Muscle layer of duodenum (tissue), 2 donors: ENCODE data around the gene MAGI3.
"Not testable (repeated sequence)": the region's sequence is repeated elsewhere in the genome, so short reads cannot be mapped to it uniquely, and the experiment has no call there.

ENCODE experiments used
- H3K27ac ChIP-seq: one replicate; pipeline ENCODE4 v1.7.0; 2013; ENCODE audit warnings: mild to moderate bottlenecking, low read length
- H3K27me3 ChIP-seq: one replicate; pipeline ENCODE4 v1.7.0; 2013; ENCODE audit warnings: low read depth, mild to moderate bottlenecking, control low read depth, low read length
- H3K36me3 ChIP-seq, 2 donors: one replicate each; pipeline ENCODE4 v1.7.0; 2013; ENCODE audit warnings: low read length in 2 of 2, control low read depth in 1 of 2, mild to moderate bottlenecking in 1 of 2; ENCODE audit not compliant: insufficient read depth in 2 of 2, control insufficient read depth in 1 of 2
- H3K4me1 ChIP-seq, 2 donors: one replicate each; pipeline ENCODE4 v1.7.0; 2013; ENCODE audit warnings: low read length in 2 of 2, mild to moderate bottlenecking in 2 of 2, control low read depth in 1 of 2, moderate library complexity in 1 of 2; ENCODE audit not compliant: insufficient read depth in 2 of 2, control insufficient read depth in 1 of 2
- H3K4me3 ChIP-seq, 2 donors: one replicate each; pipeline ENCODE4 v1.7.0; 2013; ENCODE audit warnings: low read length in 2 of 2, low read depth in 1 of 2, mild to moderate bottlenecking in 1 of 2
- H3K9me3 ChIP-seq, 2 donors: one replicate each; pipeline ENCODE4 v1.7.0; 2013; ENCODE audit warnings: low read length in 2 of 2, control low read depth in 1 of 2, mild to moderate bottlenecking in 1 of 2; ENCODE audit not compliant: control insufficient read depth in 1 of 2
- donor health status: healthy.

Gene MAGI3

GRCh38 chr1:113545210-113545609, 154.9 kb downstream of the MAGI3 start:
- no peaks in the 10 kb centered on the region for H3K36me3 ChIP-seq
- peaks cover 0 to 8% of the 10 kb centered on the region in 2 donors for H3K4me1 ChIP-seq
- H3K9me3 ChIP-seq, result no peaks in the 10 kb centered on the region
- H3K27me3 ChIP-seq, result no peaks in the 10 kb centered on the region
- no peak overlapping the region for H3K27ac ChIP-seq
- H3K4me3 ChIP-seq, result no peak overlapping the region

- Histone ChIP-seq H3K36me3 (no peaks in the 10 kb centered on the region), H3K4me3 (no peak overlapping the region), H3K27me3 (no peaks in the 10 kb centered on the region)
Observed at GRCh38 chr1:113545626-113546025, 155.3 kb downstream of the MAGI3 start.

DNA sequence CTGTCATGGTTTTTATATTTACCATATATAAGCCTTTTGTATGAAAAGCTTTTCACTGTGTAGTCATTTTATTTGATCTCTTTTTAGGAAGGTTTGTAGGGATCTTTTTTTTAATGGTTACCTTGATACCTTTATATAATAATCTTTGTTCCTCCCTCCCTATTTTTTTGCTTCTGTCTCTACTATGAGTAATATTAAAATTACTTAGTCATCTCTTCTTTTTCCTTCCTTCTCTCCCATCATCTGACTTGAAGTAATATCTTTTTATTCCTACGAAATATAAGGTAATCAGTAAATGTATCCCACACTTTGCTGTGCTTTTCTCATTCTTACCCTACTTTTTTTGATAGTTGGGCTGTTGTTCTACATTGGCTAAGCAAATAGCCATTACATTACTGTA, 161.4 kb downstream of the MAGI3 start:
- no peaks in the 10 kb centered on the region for H3K36me3 ChIP-seq
- H3K27ac ChIP-seq, result no peak overlapping the region
- no peak overlapping the region for H3K4me3 ChIP-seq
- no peaks in the 10 kb centered on the region for H3K4me1 ChIP-seq
- H3K9me3 ChIP-seq, result no peaks in the 10 kb centered on the region
- no peaks in the 10 kb centered on the region for H3K27me3 ChIP-seq

More at GRCh38 chr1:113545626-113546025, 155.3 kb downstream of the MAGI3 start:
- Histone ChIP-seq H3K9me3 (no peaks in the 10 kb centered on the region), H3K4me1 (peaks cover 0 to 5% of the 10 kb centered on the region in 2 donors), H3K27ac (no peak overlapping the region)

DNA sequence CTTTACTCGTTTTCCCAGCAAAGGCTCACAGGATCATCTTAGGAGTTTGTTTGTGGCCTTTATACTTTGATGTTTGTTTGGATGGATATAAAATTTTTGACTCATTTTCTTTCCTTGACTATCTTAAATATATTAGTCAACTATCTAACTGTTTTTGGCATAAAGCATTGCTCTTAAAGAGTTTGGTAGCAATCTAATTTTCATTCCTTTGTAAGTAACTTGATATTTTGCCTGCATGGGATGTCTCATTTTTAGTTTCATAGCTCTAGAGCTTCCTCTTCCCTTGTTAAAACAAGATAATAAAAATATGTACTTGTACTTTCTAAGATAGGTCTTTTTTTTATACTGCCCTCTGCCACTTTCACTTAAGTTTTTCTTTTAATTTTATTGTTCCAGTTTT, 161.9 kb downstream of the MAGI3 start:
- no peaks in the 10 kb centered on the region for H3K27me3 ChIP-seq
- H3K4me1 ChIP-seq, result no peaks in the 10 kb centered on the region
- H3K9me3 ChIP-seq, result no peaks in the 10 kb centered on the region
- no peaks in the 10 kb centered on the region for H3K36me3 ChIP-seq
- H3K4me3 ChIP-seq, result no peak overlapping the region
- H3K27ac ChIP-seq, result no peak overlapping the region

GRCh38 chr1:113557187-113557586, 166.9 kb downstream of the MAGI3 start:
- Histone ChIP-seq H3K36me3 (no peaks in the 10 kb centered on the region), H3K27me3 (no peaks in the 10 kb centered on the region), H3K4me1 (no peaks in the 10 kb centered on the region), H3K9me3 (no peaks in the 10 kb centered on the region), H3K4me3 (no peak overlapping the region), H3K27ac (no peak overlapping the region)

DNA sequence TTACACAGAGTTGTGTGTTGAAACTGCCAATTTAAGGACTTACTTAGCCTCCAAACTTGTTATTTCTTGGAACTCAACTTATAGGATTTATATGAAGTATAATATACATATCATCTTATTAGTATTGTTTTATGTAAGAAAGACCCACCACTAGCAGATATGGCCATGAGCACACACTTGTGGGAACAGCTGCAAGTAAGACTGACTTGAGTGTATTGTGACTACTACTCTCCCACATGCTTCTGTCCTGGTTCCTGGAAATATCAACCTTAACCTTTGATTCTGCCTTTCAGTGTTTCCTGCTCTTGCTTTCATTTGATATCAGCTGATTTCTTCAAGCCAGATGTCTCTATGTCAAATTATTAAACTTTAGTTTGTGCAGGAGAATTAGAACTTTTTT, 175.3 kb downstream of the MAGI3 start:
- peaks cover 0 to 8% of the 10 kb centered on the region in 2 donors for H3K36me3 ChIP-seq
- no peak overlapping the region for H3K4me3 ChIP-seq
- no peaks in the 10 kb centered on the region for H3K4me1 ChIP-seq
- peaks cover 7 to 20% of the 10 kb centered on the region in 2 donors for H3K9me3 ChIP-seq
- H3K27ac ChIP-seq, result no peak overlapping the region
- H3K27me3 ChIP-seq, result no peaks in the 10 kb centered on the region

GRCh38 chr1:113567427-113567826, 177.1 kb downstream of the MAGI3 start:
- H3K27ac ChIP-seq, result no peak overlapping the region
- H3K9me3 ChIP-seq, result peaks cover 7 to 20% of the 10 kb centered on the region in 2 donors
- H3K36me3 ChIP-seq, result peaks cover 0 to 8% of the 10 kb centered on the region in 2 donors
- no peaks in the 10 kb centered on the region for H3K27me3 ChIP-seq
- H3K4me1 ChIP-seq, result no peaks in the 10 kb centered on the region
- no peak overlapping the region for H3K4me3 ChIP-seq

- not testable (repeated sequence) for H3K4me3 ChIP-seq, H3K27ac ChIP-seq, H3K27me3 ChIP-seq, H3K4me1 ChIP-seq, H3K9me3 ChIP-seq, H3K36me3 ChIP-seq
Observed at GRCh38 chr1:113575744-113576260, 185.5 kb downstream of the MAGI3 start.

GRCh38 chr1:113576271-113576670, 186.0 kb downstream of the MAGI3 start:
- Histone ChIP-seq H3K27ac (no peak overlapping the region), H3K27me3 (no peaks in the 10 kb centered on the region), H3K4me3 (no peak overlapping the region), H3K4me1 (no peaks in the 10 kb centered on the region), H3K9me3 (no peaks in the 10 kb centered on the region), H3K36me3 (peaks cover 0 to 1% of the 10 kb centered on the region in 2 donors)

DNA sequence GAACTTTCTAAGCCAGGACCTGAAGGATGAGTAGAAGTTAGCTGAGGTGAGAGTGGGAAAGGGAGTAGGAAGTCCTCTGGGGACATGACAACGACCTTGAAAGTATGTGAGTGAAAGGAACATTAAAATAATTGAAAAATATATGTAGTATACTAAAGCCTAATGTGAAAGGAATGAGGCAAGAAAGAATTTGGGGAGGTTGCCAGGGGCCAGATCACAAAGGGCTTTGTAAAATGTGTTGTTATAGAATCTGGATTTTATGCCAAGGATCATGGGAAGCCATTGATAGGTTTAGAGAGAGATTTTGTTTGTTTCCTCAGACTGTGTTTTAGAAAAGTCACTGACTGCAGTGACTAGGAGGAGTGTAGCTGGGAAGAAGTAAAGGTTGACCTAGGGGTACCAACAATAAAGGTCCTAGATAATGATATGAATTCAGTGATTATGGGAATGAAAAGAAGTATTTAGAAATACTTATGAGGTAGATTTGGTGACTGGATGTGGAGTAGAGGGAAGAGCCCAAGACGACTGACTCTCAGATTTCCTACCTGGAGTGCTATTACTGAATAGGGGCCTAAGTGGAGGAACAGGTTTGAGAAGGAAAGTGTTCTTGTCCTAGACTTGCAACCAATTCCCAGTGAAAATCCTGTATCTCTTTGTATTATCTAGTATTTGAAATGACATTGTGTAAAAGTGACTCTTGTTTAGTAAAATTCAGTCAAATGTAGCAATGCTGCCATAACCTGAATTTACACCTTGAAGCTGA, 189.1 kb downstream of the MAGI3 start:
- Histone ChIP-seq H3K27me3 (no peaks in the 10 kb centered on the region), H3K27ac (no peak overlapping the region), H3K4me1 (no peaks in the 10 kb centered on the region), H3K4me3 (no peak overlapping the region), H3K9me3 (no peaks in the 10 kb centered on the region), H3K36me3 (peaks cover 4 to 5% of the 10 kb centered on the region in 2 donors)

- H3K27ac ChIP-seq, result no peak overlapping the region
- no peaks in the 10 kb centered on the region for H3K4me1 ChIP-seq
- peaks cover 4 to 5% of the 10 kb centered on the region in 2 donors for H3K36me3 ChIP-seq
- H3K4me3 ChIP-seq, result no peak overlapping the region
- H3K9me3 ChIP-seq, result no peaks in the 10 kb centered on the region
- H3K27me3 ChIP-seq, result no peaks in the 10 kb centered on the region
Observed at GRCh38 chr1:113581323-113581722, 191.0 kb downstream of the MAGI3 start.

DNA sequence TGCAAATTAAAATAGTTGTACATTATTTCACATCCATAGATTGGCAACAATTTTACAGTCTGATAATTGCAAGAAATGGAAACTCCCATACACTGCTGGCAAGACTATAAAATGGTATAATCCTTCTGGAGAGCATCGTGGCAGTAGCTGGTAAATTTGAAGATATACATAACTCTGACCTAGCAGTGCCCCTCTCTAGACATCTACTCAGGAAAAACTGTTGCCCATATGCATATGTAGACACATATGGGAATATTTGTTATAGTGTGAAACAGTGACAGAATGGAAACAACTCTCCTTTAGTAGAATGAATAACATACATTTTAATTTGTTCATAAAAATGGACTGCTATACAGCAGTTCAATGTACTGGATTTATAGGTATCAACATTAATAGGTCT, 191.8 kb downstream of the MAGI3 start:
- no peak overlapping the region for H3K27ac ChIP-seq
- H3K36me3 ChIP-seq, result peaks cover 4 to 10% of the 10 kb centered on the region in 2 donors
- no peaks in the 10 kb centered on the region for H3K27me3 ChIP-seq
- no peaks in the 10 kb centered on the region for H3K4me1 ChIP-seq
- H3K4me3 ChIP-seq, result no peak overlapping the region
- H3K9me3 ChIP-seq, result no peaks in the 10 kb centered on the region
